ENCODE data around the gene TMEM233.

The TMEM233 gene

GRCh38 chr12:119660076-119660475, 66.5 kb downstream of the TMEM233 start:
- no peak for DNase-seq

GRCh38 chr12:119661882-119662281, 68.3 kb downstream of the TMEM233 start:
- no peak for DNase-seq

- no peak for DNase-seq
Measured at GRCh38 chr12:119664642-119665041, 71.1 kb downstream of the TMEM233 start.

- DNase-seq, result no peak
Measured at GRCh38 chr12:119665164-119665929, 71.8 kb downstream of the TMEM233 start.

- DNase-seq, result no peak
Measured at GRCh38 chr12:119666226-119666795, 72.7 kb downstream of the TMEM233 start.

- DNase-seq, result no peak
Measured at GRCh38 chr12:119666900-119667576, 73.5 kb downstream of the TMEM233 start.

- peak; percentile 82 to 91 (median 86) for DNase-seq
Measured at GRCh38 chr12:119667577-119668323, 74.2 kb downstream of the TMEM233 start, which contains the start of gene PRKAB1. TSS of gene PRKAB1 (plus strand) at chr12:119668133. CDS start at chr12:119668245, 112 bp downstream.

- no peak for DNase-seq
Measured at GRCh38 chr12:119668324-119668841, 74.8 kb downstream of the TMEM233 start.

GRCh38 chr12:119669744-119670472, 76.3 kb downstream of the TMEM233 start:
- no peak for DNase-seq

GRCh38 chr12:119671070-119671469, 77.5 kb downstream of the TMEM233 start:
- no peak for DNase-seq

- DNase-seq, result no peak
Measured at GRCh38 chr12:119672194-119672593, 78.6 kb downstream of the TMEM233 start.

GRCh38 chr12:119673634-119674033, 80.1 kb downstream of the TMEM233 start:
- DNase-seq, result no peak

GRCh38 chr12:119674560-119674959, 81.0 kb downstream of the TMEM233 start:
- no peak for DNase-seq

GRCh38 chr12:119676022-119676421, 82.4 kb downstream of the TMEM233 start:
- DNase-seq, result no peak

GRCh38 chr12:119676573-119676972, 83.0 kb downstream of the TMEM233 start:
- no peak for DNase-seq

- DNase-seq, result no peak
Measured at GRCh38 chr12:119678459-119678858, 84.9 kb downstream of the TMEM233 start.

- no peak for DNase-seq
Measured at GRCh38 chr12:119679081-119679480, 85.5 kb downstream of the TMEM233 start.

GRCh38 chr12:119679490-119679889, 85.9 kb downstream of the TMEM233 start:
- no peak for DNase-seq

- no peak for DNase-seq
Measured at GRCh38 chr12:119681111-119681510, 87.5 kb downstream of the TMEM233 start.

- no peak for DNase-seq
Measured at GRCh38 chr12:119681728-119682638, 88.4 kb downstream of the TMEM233 start.

- DNase-seq, result no peak
Measured at GRCh38 chr12:119682639-119683252, 89.2 kb downstream of the TMEM233 start.

Measured in activated naive CD4-positive, alpha-beta T cell (primary cell).